GM20431 (cell line): Measurements from ENCODE around the gene ADH7.
"Not testable (repeated sequence)": the region's sequence is repeated elsewhere in the genome, so short reads cannot be mapped to it uniquely, and the experiment has no call there.

Experiments
- in situ Hi-C: fragments of 300-500 bp; cut with MseI, MboI; formaldehyde crosslinking; loops from one replicate; pipeline ENCODE4 v1.15.0; 2020; ENCODE audit warnings: low sequenced_read_pairs; ENCODE audit not compliant: unreplicated experiment

The ADH7 gene

DNA sequence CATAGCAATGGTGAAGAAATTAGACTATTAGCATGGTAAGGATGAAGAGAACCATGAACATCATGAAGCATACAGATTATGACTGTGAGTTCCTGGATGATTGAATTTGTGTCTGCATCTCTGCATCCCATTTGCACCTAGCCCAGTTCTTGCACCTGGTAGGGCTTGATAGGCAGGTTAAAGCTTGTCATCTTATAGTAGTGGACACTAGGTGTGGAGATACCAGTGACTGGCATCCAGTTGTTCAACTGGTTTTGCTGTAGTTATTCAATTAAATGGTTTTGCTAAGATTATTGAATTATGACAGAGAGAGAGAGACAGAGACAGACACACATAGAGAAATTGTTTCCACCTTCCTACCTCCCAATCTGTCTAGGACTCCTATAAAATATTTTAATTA is 5.0 kb downstream of the ADH7 start:
- in situ Hi-C loops, result no loop called here

DNA sequence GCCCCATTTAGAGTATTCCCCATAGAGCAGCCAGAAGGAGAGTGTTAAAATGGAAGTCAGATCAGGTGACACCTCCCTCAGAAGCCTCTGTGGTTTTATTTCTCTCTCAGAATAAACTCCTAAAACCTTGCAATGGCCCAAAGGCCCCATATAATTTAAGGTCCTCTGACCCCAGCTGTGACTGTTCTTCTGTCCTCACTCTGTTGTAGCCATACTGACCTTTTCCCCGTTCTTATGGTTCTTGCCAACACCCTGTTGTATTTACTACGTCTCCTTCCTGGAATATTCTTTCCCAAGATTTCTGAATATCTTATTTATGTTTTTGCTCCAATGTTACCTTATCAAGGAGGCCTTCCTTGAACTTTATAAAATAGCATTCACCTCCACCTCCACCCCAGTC is 18.0 kb downstream of the ADH7 start:
- in situ Hi-C loops, result no loop called here

DNA sequence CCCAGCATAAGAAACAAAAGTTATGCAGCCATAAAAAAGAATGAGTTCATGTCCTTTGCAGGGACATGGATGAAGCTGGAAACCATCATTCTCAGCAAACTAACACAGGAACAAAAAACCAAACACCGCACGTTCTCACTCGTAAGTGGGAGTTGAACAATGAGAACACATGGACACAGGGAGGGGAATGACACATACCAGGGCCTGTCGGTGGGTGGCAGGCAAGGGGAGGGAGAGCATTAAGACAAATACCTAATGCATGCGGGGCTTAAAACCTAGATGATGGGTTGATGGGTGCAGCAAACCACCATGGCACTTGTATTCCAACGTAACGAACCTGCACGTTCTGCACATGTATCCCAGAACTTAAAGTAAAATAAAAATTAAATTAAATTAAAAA is 19.4 kb downstream of the ADH7 start:
- in situ Hi-C loops, result not testable (repeated sequence)

DNA sequence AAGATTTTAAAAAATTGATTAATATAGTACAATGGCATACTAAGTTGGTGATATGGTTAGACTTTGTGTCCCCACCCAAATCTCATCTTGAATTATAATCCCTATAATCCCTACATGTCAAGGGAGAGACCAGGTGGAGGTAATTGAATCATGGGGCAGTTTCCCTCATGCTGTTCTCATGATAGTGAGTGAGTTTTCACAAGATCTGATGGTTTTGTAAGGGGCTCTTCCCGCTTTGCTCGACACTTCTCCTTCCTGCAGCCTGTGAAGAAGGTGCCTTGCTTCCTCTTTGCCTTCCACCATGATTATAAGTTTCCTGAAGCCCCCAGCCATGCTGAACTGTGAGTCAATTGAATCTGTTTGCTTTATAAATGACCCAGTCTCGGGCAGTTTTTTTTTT is 20.2 kb downstream of the ADH7 start:
- in situ Hi-C loops, result not testable (repeated sequence)

DNA sequence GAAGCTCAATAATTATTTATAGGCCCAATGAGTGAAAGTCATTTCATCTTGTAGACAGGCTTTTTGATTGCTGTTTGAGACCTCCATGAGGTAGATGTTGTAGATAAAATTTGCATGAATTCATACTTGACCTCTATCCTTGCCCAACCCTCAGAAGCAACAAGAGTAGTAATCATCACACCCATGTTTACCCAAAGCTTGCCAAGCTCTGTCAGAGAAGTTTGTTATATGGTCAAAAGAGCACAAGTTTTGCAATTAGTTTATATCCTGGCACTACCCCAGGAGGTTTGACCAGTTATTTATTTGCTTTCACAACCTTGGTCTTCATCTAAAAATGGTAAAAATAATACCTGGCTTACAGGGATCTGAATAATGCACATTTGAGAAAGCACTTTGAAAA is 20.7 kb downstream of the ADH7 start:
- in situ Hi-C loops, result no loop called here

DNA sequence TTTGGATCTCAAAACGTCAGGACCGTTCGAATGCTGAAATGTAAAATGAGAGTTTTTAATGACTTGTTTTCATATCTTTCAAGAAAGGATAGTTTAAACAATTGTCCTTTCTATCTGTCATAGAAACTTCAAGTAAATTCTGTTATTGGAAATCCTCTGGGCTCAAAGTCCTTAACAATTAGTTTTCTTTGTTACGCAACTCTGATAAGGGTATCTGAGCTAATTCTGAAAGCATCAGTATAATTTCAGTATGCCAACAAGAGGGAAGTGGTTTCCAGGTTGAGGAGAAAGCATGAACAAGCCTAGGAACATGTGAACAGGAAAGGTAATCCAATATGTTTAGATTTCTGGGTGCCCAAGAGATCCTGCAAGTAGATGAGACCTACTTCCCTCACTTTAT is 22.0 kb downstream of the ADH7 start:
- in situ Hi-C loops, result no loop called here

DNA sequence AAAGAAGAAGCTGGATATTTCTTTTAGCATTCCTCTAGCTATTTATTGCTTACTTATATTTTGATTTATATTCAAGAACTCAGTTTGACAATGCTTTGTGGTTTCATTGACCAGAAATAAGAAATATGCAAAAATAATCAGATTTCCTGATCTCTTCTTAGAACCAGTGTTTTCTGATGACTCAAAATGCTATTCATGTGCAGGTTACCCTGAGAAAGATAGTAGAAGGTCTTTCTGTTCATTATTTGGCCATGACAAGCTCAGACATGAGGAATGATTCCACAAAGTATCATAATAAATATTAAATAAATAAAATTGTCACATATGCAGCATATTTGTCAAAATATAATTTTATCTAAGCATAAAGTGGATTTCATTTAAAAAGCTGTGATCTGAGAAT is 24.1 kb downstream of the ADH7 start:
- in situ Hi-C loops, result no loop called here

DNA sequence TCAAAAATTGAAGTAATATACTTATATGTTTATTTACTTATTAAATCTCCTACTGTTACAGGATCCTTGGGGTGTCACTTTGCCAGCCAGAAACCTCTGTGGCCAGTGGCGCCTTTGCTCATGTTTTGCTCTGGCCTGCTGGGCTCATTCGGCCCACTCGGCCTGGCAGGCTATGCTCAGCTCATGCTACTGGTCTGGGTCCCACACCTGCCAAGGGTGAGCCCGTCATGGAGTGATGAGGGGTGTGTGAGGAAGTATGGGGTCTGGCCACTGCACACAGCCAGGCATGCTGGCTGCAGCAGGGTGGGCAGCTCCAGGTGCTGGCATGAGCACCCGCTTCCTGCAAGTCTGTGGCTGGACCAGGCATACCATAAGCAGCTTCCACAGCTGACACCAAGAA is 25.1 kb downstream of the ADH7 start:
- in situ Hi-C loops, result no loop called here

DNA sequence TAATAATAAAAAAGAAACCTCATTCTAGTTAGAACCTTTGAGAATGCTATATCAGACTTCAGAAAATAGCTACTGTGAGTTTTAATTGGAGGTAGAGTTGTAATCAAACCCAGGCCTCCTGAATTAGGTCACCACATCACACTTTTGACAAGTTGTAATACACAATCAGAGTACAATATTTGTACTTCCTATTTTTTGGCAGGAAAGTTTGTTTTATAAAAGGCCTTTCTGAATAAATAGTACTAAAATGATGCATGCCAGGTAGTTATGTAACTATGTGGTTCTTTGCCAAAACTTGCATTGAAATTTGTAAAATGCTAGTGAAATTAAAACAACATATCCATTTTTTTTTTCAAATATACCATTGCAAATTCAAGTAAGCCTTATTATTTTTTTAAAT is 26.8 kb downstream of the ADH7 start:
- in situ Hi-C loops, result loop anchor here (10.0 kb wide), 1 partner anchor 284 kb away; no protein-coding TSS in a partner anchor

DNA sequence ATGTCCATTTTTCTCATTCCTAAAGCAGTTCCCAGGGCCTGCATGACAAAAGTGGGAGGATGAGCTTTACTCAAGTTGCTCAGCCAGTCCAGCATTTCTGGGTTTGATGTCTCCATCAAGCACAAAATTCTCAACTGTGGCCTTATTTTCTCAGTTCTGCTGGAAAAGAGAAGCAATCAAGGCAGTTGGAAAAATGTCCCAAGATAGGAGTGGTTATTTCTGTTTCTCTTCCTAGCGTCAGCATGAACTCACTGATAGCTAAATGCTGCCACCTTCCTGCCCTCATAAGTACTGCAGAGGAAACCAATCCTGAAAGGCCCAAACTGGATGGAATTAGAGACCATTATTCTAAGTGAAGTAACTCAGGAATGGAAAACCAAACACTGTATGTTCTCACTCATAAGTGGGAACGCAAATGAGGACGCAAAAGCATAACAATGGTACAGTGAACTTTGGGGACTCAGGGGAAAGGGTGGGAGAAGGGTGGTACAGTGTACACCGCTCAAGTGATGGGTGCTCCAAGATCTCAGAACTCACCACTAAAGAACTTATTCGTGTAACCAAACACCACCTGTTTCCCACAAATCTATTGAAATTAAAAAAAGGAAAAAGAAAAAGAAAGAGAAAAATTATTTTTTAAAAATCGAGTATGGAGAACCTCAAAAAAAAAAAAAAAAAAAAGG is 29.6 kb downstream of the ADH7 start:
- in situ Hi-C loops, result loop anchor here (10.0 kb wide), 1 partner anchor 281 kb away; no protein-coding TSS in a partner anchor

DNA sequence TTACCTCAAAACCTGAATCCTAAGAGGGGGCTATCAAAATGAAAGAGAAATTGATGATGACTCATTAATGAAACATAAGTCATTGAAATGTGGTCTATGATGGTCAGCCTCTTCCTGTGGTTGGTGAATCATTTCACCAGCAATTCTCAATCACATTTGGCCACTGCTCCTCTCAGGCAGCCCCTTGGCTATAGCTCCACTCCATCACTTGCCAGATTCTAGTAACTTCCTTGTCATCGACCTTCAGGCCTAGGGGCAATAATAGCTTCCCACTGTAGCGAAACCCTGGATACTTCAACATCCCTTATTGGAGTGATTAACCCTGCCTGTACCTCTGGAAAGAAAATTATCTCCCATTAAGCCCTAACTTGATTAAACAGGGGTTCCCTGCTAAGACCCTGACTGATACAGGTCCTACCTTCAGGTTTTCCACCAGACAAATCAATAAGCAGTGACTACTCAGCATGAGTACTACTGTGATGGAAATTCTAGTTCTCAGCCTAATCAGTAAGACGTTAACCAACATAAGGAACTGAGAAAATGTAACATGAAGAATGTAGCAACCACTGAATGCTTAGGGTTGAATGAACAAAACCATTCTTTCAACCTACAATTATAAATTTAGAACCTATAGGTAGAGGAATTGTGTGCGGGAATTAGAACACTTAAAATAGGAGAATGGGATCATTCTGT is 30.4 kb downstream of the ADH7 start:
- in situ Hi-C loops, result loop anchor here (10.0 kb wide), 1 partner anchor 280 kb away; no protein-coding TSS in a partner anchor

DNA sequence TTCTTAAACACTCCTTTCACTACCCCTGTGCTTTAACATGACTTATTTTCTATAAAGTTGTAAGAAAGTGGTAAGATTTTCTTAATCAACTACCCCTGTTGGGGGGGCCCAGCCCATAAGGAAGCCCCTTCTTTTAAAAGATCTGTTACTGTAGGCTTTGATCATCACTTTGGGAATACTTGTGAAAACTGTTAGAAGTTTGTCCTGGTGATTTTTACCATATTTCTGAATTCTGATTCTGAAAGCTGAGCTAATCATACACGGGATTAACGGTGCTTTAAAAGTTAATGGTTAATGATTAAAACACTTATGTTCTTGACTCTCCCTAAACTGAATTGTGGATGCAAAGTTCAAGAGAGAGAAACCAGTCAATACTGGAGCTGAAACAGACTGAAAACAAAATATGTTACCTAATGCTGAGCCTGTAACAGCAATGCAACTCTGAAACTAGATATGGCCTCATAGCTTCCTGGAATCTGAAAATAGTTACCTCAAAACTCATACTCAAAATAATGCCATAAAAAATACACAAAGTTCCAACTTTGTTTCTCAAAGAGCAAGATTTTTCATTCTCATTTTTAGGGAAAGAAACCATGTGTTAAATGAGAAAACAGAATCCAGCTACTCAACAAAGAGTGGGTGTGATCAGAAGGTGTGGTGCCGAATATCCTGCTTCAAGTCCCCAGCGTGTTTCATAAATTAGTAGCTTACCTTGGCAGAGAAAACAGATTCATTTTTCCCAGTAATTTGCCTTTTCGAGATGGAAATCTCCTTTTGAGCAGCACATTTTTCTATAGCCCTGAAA is 31.6 kb downstream of the ADH7 start:
- in situ Hi-C loops, result loop anchor here (10.0 kb wide), 1 partner anchor 279 kb away; no protein-coding TSS in a partner anchor

DNA sequence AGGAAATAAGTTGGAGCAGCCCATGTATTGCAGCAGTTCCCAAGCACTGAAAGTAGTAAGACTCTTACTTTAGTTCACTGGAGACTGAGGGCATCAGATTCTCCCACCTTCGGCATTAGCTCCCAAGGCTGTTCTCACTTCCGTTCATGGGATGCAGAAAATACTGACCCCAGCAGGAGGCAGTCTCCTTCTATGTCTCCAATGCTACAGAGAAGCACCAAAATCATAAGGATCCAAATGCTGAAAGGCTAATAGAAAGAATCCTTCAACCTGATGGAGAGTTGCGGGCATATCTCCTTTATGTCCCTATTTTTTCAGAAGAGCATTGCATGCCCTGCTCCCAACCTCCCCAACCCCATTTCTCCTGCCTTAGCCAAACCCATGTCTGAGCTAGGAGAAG is 32.4 kb downstream of the ADH7 start:
- in situ Hi-C loops, result loop anchor here (10.0 kb wide), 1 partner anchor 278 kb away; no protein-coding TSS in a partner anchor

DNA sequence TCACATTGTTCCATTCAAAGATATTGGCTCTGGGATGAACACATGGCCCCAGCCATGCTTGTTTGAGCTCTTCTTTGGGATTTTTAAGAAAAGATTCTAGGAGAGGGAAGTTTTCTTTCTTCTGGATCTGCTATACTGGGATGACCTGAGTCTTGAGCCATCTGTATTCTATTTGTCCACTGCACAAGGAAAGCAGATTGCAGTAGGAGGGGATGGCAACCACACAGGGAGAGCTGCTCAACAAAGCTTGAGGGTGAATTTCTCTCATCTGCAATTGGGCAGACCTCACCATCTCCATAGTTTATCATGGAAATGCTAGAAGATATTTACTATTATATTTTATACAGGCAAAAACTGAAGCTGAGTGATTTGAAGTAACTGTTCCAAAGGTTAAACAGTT is 34.3 kb downstream of the ADH7 start:
- in situ Hi-C loops, result loop anchor here (10.0 kb wide), 1 partner anchor 276 kb away; no protein-coding TSS in a partner anchor

DNA sequence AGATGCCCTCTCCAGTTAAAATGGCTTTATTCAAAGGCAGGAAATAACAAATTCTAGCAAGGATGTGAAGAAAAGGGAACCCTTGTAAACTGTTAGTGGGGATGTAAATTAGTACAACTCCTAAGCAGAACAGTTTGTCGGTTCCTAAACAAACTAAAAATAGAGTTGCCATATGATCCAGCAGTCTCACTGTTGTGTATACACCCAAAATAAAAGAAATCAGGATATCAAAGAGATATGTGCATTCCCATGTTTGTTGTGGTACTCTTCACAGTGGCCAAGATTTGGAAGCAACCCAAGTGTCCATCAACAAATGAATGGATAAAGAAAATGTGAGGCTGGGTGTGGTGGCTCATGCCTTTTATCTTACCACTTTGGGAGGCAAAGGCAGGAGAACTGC is 36.1 kb downstream of the ADH7 start:
- in situ Hi-C loops, result no loop called here

DNA sequence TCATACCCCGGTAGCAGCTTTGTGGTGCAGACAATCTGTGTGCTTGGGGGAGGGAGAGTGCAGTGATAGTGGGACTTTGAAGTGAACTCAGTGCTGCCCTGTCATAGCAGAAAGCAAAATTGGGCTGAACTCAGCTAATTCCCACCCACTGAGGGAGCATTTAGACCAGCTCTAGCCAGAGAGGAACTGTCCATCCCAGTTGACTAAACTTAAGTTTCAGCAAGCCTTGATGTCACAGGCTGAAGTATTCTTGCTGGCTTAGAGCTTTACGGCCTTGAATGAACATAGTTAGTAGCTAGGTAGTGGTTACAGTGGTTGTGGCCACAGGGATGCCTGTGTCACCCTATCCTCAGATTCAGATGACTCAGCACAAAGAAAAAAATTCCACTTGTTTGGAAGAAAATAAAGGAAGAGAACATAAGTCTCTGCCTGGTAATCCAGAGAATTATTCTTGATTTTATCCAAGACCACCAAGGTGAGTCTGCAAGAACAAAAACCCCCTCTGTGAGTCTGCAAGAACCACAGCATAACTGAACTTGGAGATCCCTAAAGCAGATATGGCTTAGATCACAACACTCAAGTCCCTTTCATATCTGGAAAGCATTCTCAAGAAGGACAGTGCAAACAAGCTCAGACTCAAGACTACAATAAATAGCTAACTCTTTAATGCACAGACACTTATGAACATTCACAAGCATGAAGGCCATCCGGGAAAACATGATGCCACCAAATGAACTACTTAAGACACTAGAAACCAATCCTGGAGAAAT is 39.4 kb downstream of the ADH7 start:
- in situ Hi-C loops, result no loop called here

DNA sequence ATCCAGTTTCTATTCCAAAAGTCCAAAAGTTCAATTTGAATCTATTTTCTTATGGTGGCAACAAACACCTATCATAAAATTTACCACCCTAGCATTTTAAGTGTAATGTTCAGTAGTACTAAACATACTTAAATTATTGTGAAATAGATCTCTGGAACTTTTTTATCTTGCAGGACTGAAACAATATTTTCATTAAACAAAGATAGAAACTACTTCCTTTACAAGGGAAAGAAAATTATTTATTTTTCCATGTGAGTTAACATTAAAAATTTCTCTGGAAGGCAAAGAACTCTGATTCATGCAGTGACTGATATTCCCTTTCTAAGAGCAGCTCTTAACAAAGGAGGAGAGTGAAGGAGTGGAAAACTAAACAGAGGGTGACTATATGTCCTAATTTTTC is 40.2 kb downstream of the ADH7 start:
- in situ Hi-C loops, result no loop called here

DNA sequence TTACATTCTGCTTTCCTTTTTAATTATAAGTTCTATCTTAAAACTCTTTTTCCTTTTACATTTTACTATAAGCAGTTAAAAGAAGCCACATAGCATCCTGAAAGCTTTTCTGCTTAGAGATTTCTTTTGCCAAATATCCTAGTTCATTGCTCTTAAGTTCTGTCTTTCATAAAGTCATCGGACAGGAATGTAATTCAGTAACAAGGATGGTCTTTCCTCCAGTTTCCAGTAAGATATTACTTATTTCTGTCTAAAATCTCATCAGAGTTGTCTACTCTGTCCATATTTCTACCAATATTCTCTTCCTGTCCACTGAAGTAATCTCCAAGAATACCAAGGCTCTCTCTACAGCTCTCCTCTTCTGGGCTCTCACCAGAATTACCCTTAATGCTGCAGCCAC is 45.1 kb downstream of the ADH7 start:
- in situ Hi-C loops, result no loop called here

DNA sequence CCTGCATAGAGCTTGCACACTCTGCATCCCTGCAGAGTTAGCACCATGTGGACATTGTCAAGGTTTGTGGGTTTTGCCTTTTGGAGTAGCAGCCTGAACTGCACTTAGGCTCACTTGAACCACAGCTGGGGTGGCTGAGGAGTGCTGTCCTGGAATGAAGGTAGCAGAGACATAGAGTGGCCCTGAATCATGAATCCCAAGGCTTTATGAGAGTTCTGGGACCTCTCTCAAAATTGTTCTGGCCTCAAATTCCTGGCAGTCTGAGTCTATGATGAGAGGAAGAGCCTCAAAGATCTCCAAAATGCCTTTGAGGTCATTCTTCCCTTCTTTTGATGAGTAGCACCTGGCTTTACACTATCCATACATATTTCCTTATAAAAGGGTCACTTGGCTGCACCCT is 45.5 kb downstream of the ADH7 start:
- in situ Hi-C loops, result no loop called here

DNA sequence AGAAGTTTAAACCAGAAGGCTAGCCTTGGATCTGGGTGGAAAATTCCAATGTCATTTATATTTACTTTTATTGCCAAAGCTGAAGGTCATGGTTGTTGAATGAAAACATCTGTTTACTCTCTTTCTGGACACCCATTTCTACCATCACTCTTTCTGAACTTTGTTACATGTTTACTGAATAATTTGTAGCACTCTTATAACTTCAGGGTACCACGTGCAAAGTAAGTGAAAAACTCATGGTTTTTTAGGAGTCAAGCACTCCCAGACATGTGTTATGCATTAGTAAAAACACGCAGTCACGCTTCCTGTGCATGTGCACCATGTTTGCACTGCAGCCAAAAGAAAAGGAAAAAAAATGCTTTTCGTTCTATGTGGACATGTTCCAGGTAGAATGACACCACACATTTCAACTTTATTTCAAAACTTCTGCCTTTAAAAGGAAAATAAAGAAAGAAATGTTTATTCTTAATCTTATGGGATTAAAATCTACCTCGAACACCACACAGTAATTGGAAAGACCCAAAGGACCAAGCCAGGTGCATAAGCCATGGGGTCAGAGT is 51.2 kb downstream of the ADH7 start:
- in situ Hi-C loops, result no loop called here
